ENCODE results near the gene MIOX.
"Not testable (repeated sequence)": the region's sequence is repeated elsewhere in the genome, so short reads cannot be mapped to it uniquely, and the experiment has no call there.

MIOX gene

GRCh38 chr22:50531962-50532674 lies 45.5 kb downstream of the MIOX start:
- DNase-seq: no peak

GRCh38 chr22:50532824-50533796 lies 46.5 kb downstream of the MIOX start:
- no peak for DNase-seq

- not testable (repeated sequence) for DNase-seq
Measured at GRCh38 chr22:50533856-50534711, 47.4 kb downstream of the MIOX start.

- DNase-seq: no peak
Measured at GRCh38 chr22:50535113-50535512, 48.5 kb downstream of the MIOX start.

GRCh38 chr22:50536226-50536625 lies 49.6 kb downstream of the MIOX start:
- no peak for DNase-seq

GRCh38 chr22:50537765-50538164 lies 51.1 kb downstream of the MIOX start:
- DNase-seq: no peak

All from 8988T (cell line).